ENCODE data around the gene KRT38. TPM values are rescaled to one million over a fixed set of nuclear protein-coding genes. Genes with fewer than 3 reads are reported as not detected.
"Not testable (repeated sequence)": the region's sequence is repeated elsewhere in the genome, so short reads cannot be mapped to it uniquely, and the experiment has no call there.

KRT38 gene
- total RNA-seq, 1 donor from 2014 or later: not detected

DNA sequence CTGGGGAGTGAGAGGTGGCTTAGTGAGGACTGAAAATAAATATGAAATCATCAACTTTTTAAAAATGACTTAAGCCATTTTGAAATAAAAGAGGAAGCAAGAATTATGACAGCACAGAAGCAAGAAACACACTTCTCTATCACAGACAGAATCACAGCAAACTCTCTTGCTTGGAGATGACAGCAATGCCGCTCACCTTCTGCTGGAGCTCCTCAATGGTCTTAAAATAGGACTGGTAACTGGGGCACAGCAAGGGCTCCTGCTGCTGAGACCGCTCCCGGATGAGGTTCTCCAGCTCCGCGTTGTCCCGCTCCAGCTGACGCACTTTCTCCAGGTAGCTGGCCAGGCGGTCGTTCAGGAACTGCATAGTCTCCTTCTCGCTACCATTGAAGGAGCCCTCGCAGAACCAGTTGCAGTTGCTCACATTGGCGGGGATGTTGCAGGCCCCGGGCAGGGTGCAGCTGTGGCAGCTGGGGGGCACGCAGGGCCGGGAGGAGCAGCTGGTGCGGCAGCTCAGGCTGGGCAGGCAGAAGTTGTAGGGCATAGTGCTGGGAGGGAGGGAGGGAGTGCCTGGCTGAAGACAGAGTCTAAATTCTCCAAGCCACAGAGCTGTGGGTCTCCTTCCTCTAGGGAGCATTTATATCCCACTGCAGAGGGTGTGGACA is 43.7 kb downstream of the KRT38 start, which contains the start of gene KRT31:
KRT31 (minus strand) TSS at position 613 of the 665 bp plus-strand sequence; CDS start at position 544, 69 bp downstream.
- Histone ChIP-seq H3K4me3 (ENCODE audit: insufficient read depth, low read depth, low read length) (no peak within 1 kb of the TSS), H4K20me1 (ENCODE audit: insufficient read depth, low read length) (no peaks in the 10 kb centered on the region), H3K27me3 (ENCODE audit: insufficient read depth, low read length) (no peaks in the 10 kb centered on the region), H3K36me3 (ENCODE audit: insufficient read depth, low read length) (no peaks in the 10 kb centered on the region), H2AFZ (ENCODE audit: low read depth, low read length) (no peak within 1 kb of the TSS), H3K4me2 (ENCODE audit: low read length) (no peak within 1 kb of the TSS), H3K4me1 (ENCODE audit: insufficient read depth, low read length) (peaks cover 13% of the 10 kb centered on the region), H3K9ac (ENCODE audit: low read length) (no peak within 1 kb of the TSS), H3K27ac (ENCODE audit: low read depth, low read length) (no peak within 1 kb of the TSS), H3K9me3 (ENCODE audit: insufficient read depth, low read depth, low read length) (no peaks in the 10 kb centered on the region), H3K79me2 (ENCODE audit: insufficient read depth, low read length) (no peaks in the 10 kb centered on the region)
- FAIRE-seq (no peak), DNase-seq (ENCODE audit: low read depth) (no peak)
- no peak within 1 kb of the TSS for H3K27ac Mint-ChIP-seq (ENCODE audit: unreplicated experiment)
- peaks cover 6% of the 10 kb centered on the region for H3K9me3 Mint-ChIP-seq (ENCODE audit: unreplicated experiment)
- H3K4me3 Mint-ChIP-seq (ENCODE audit: unreplicated experiment): no peak within 1 kb of the TSS
- peaks cover 8% of the 10 kb centered on the region for H3K27me3 Mint-ChIP-seq (ENCODE audit: low read depth, unreplicated experiment)
- H3K4me1 Mint-ChIP-seq (ENCODE audit: low read depth, unreplicated experiment): peaks cover 17% of the 10 kb centered on the region
- no peak for TF ChIP-seq EZH2 (IDR thresholded peaks at IDR 0.05; ENCODE audit: insufficient read depth, low read length)
- TF ChIP-seq, protein P1, sequence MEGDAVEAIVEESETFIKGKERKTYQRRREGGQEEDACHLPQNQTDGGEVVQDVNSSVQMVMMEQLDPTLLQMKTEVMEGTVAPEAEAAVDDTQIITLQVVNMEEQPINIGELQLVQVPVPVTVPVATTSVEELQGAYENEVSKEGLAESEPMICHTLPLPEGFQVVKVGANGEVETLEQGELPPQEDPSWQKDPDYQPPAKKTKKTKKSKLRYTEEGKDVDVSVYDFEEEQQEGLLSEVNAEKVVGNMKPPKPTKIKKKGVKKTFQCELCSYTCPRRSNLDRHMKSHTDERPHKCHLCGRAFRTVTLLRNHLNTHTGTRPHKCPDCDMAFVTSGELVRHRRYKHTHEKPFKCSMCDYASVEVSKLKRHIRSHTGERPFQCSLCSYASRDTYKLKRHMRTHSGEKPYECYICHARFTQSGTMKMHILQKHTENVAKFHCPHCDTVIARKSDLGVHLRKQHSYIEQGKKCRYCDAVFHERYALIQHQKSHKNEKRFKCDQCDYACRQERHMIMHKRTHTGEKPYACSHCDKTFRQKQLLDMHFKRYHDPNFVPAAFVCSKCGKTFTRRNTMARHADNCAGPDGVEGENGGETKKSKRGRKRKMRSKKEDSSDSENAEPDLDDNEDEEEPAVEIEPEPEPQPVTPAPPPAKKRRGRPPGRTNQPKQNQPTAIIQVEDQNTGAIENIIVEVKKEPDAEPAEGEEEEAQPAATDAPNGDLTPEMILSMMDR (IDR thresholded peaks at IDR 0.05; ENCODE audit: insufficient read depth, low read depth, low read length): no peak
- H3K36me3 Mint-ChIP-seq (ENCODE audit: low read depth, unreplicated experiment): no peaks in the 10 kb centered on the region

DNA sequence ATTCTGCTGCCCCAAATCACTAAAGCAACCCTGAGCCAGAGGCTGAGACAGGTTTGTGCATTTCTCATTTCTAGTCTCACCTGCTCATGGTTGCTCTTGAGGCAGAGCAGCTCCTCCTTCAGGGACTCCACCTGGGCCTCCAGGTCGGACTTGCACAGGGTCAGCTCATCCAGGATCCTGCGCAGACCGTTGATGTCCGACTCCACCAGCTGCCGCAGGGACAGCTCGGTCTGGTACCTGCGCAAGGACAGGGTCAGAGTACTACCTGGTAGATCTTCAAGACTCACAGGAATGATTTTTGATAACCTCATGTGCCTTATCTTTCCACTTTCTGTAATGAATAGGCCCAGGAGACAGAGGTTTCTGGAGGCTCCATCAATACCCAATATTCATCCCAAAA is 44.4 kb downstream of the KRT38 start:
- no peaks in the 10 kb centered on the region for H3K27me3 ChIP-seq (ENCODE audit: insufficient read depth, low read length)
- H3K9me3 ChIP-seq (ENCODE audit: insufficient read depth, low read depth, low read length): no peaks in the 10 kb centered on the region
- H3K9ac ChIP-seq (ENCODE audit: low read length): no peak overlapping the region
- no peaks in the 10 kb centered on the region for H3K36me3 Mint-ChIP-seq (ENCODE audit: low read depth, unreplicated experiment)
- no peak for DNase-seq (ENCODE audit: low read depth)
- no peak overlapping the region for H2AFZ ChIP-seq (ENCODE audit: low read depth, low read length)
- H3K27ac Mint-ChIP-seq (ENCODE audit: unreplicated experiment): no peak overlapping the region
- H3K27me3 Mint-ChIP-seq (ENCODE audit: low read depth, unreplicated experiment): peaks cover 8% of the 10 kb centered on the region
- TF ChIP-seq, protein P1 (IDR thresholded peaks at IDR 0.05; ENCODE audit: insufficient read depth, low read depth, low read length): no peak
- no peak for TF ChIP-seq EZH2 (IDR thresholded peaks at IDR 0.05; ENCODE audit: insufficient read depth, low read length)
- H3K9me3 Mint-ChIP-seq (ENCODE audit: unreplicated experiment): peaks cover 6% of the 10 kb centered on the region
- H3K4me3 Mint-ChIP-seq (ENCODE audit: unreplicated experiment): no peak overlapping the region
- H4K20me1 ChIP-seq (ENCODE audit: insufficient read depth, low read length): no peaks in the 10 kb centered on the region
- no peak overlapping the region for H3K4me2 ChIP-seq (ENCODE audit: low read length)
- no peaks in the 10 kb centered on the region for H3K79me2 ChIP-seq (ENCODE audit: insufficient read depth, low read length)
- H3K4me3 ChIP-seq (ENCODE audit: insufficient read depth, low read depth, low read length): no peak overlapping the region
- H3K4me1 Mint-ChIP-seq (ENCODE audit: low read depth, unreplicated experiment): peaks cover 17% of the 10 kb centered on the region
- H3K27ac ChIP-seq (ENCODE audit: low read depth, low read length): no peak overlapping the region
- FAIRE-seq: no peak
- H3K4me1 ChIP-seq (ENCODE audit: insufficient read depth, low read length): peaks cover 10% of the 10 kb centered on the region
- no peaks in the 10 kb centered on the region for H3K36me3 ChIP-seq (ENCODE audit: insufficient read depth, low read length)

DNA sequence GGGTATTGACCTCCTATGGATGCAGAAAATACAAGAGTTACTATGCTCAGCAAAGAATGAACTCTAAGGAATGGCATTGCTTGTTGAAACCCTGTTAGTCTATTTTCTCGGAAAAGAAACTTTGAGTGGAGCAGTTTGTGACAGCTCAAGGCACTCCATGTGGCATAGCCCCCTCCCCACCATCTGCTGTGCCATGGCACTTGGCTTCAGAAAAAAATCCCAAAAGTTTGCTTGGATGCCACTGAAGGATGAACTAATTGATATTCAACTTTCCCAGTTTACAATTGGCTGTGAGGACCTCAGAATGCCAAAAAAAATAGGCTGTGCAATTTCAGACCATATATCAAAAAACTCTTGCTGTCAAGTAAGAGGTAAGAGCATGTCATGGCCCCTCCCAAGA is 45.2 kb downstream of the KRT38 start:
- TF ChIP-seq, protein P1 (IDR thresholded peaks at IDR 0.05; ENCODE audit: insufficient read depth, low read depth, low read length): no peak
- no peak for TF ChIP-seq EZH2 (IDR thresholded peaks at IDR 0.05; ENCODE audit: insufficient read depth, low read length)
- no peaks in the 10 kb centered on the region for H4K20me1 ChIP-seq (ENCODE audit: insufficient read depth, low read length)
- FAIRE-seq (no peak), DNase-seq (ENCODE audit: low read depth) (no peak)
- peaks cover 8% of the 10 kb centered on the region for H3K27me3 Mint-ChIP-seq (ENCODE audit: low read depth, unreplicated experiment)
- H3K79me2 ChIP-seq (ENCODE audit: insufficient read depth, low read length): no peaks in the 10 kb centered on the region
- H3K36me3 ChIP-seq (ENCODE audit: insufficient read depth, low read length): no peaks in the 10 kb centered on the region
- H3K4me3 ChIP-seq (ENCODE audit: insufficient read depth, low read depth, low read length): no peak overlapping the region
- H3K9ac ChIP-seq (ENCODE audit: low read length): no peak overlapping the region
- no peaks in the 10 kb centered on the region for H3K27me3 ChIP-seq (ENCODE audit: insufficient read depth, low read length)
- no peaks in the 10 kb centered on the region for H3K9me3 ChIP-seq (ENCODE audit: insufficient read depth, low read depth, low read length)
- H3K27ac ChIP-seq (ENCODE audit: low read depth, low read length): no peak overlapping the region
- H3K4me3 Mint-ChIP-seq (ENCODE audit: unreplicated experiment): no peak overlapping the region
- H3K27ac Mint-ChIP-seq (ENCODE audit: unreplicated experiment): no peak overlapping the region
- H3K36me3 Mint-ChIP-seq (ENCODE audit: low read depth, unreplicated experiment): no peaks in the 10 kb centered on the region
- H3K4me1 ChIP-seq (ENCODE audit: insufficient read depth, low read length): peaks cover 10% of the 10 kb centered on the region
- H3K9me3 Mint-ChIP-seq (ENCODE audit: unreplicated experiment): peaks cover 6% of the 10 kb centered on the region
- H3K4me2 ChIP-seq (ENCODE audit: low read length): no peak overlapping the region
- H2AFZ ChIP-seq (ENCODE audit: low read depth, low read length): no peak overlapping the region
- peaks cover 17% of the 10 kb centered on the region for H3K4me1 Mint-ChIP-seq (ENCODE audit: low read depth, unreplicated experiment)

DNA sequence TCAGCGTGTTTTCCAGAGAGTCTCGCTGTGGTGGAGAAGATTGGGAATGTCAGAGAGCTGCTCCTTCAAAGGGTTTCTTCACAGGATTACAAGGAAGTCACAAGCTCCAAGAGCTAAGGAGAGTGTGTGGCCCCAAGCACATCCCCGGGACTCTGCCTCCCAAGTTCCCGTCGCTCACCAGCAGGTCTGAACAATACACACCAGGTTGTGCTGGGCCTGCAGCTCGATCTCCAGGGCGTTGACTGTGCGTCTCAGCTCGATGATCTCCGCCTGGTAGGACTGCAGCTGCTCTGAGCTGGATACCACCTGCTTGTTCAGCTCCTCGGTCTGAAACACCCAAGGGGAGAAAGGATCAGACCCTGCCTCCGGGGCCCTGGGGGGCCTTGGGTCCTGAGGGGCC is 45.7 kb downstream of the KRT38 start:
- H3K27me3 ChIP-seq (ENCODE audit: insufficient read depth, low read length); H3K9me3 Mint-ChIP-seq (ENCODE audit: unreplicated experiment); H3K4me3 Mint-ChIP-seq (ENCODE audit: unreplicated experiment); H3K9ac ChIP-seq (ENCODE audit: low read length); H3K27ac Mint-ChIP-seq (ENCODE audit: unreplicated experiment); H4K20me1 ChIP-seq (ENCODE audit: insufficient read depth, low read length); H3K27me3 Mint-ChIP-seq (ENCODE audit: low read depth, unreplicated experiment); H2AFZ ChIP-seq (ENCODE audit: low read depth, low read length); H3K4me2 ChIP-seq (ENCODE audit: low read length); H3K36me3 Mint-ChIP-seq (ENCODE audit: low read depth, unreplicated experiment); H3K4me3 ChIP-seq (ENCODE audit: insufficient read depth, low read depth, low read length); H3K9me3 ChIP-seq (ENCODE audit: insufficient read depth, low read depth, low read length); H3K27ac ChIP-seq (ENCODE audit: low read depth, low read length); H3K36me3 ChIP-seq (ENCODE audit: insufficient read depth, low read length); H3K4me1 ChIP-seq (ENCODE audit: insufficient read depth, low read length); H3K79me2 ChIP-seq (ENCODE audit: insufficient read depth, low read length); DNase-seq (ENCODE audit: low read depth): not testable (repeated sequence)
- peak; percentile 26 for FAIRE-seq
- H3K4me1 Mint-ChIP-seq (ENCODE audit: low read depth, unreplicated experiment): peaks cover 17% of the 10 kb centered on the region
